DND-41 (cell line): ENCODE results near the gene DOCK8.

Experiments
- ATAC-seq: fragments of 200-7000 bp; cut with Tn5 transposase; 3 replicates; pipeline ENCODE4 v1.9.1; 2021; ENCODE audit warnings: low read depth; ENCODE audit not compliant: insufficient read depth
- DNase-seq: peaks from one replicate; pipeline ENCODE4 v3.0.0-alpha.2; 2020
- H2AFZ ChIP-seq: 2 replicates; pipeline ENCODE4 v1.6.0; 2012; ENCODE audit warnings: low read depth, low read length
- H3K27ac ChIP-seq: 2 replicates; pipeline ENCODE4 v1.5.1; 2012; ENCODE audit warnings: low read length, inconsistent platforms
- H3K27me3 ChIP-seq: fragments of 200-600 bp; sonication (generic); 2 replicates; pipeline ENCODE4 v1.6.0; 2012; ENCODE audit warnings: low read length, mild to moderate bottlenecking, inconsistent platforms; ENCODE audit not compliant: insufficient read depth, poor library complexity
- H3K36me3 ChIP-seq: 2 replicates; pipeline ENCODE4 v1.5.1; 2012; ENCODE audit warnings: low read length, inconsistent platforms; ENCODE audit not compliant: insufficient read depth
- H3K4me1 ChIP-seq: 2 replicates; pipeline ENCODE4 v1.5.1; 2012; ENCODE audit warnings: mild to moderate bottlenecking, low read length; ENCODE audit not compliant: insufficient read depth
- H3K4me2 ChIP-seq: 2 replicates; pipeline ENCODE4 v1.6.0; 2012; ENCODE audit warnings: mild to moderate bottlenecking, moderate library complexity, low read length, inconsistent platforms; ENCODE audit not compliant: insufficient read depth
- H3K4me3 ChIP-seq, 2 experiments: fragments of 200-600 bp in 1 of 2; shearing (Covaris generic) in 1 of 2; 2 replicates each; pipeline ENCODE4 v1.5.1; 2012 to 2016; ENCODE audit warnings: inconsistent platforms in 2 of 2, low read length in 2 of 2, mild to moderate bottlenecking in 2 of 2, low read depth in 1 of 2, moderate library complexity in 1 of 2
- H3K79me2 ChIP-seq: 2 replicates; pipeline ENCODE4 v1.6.0; 2012; ENCODE audit warnings: low read length, inconsistent platforms; ENCODE audit not compliant: insufficient read depth
- H3K9ac ChIP-seq: 2 replicates; pipeline ENCODE4 v1.6.0; 2012; ENCODE audit warnings: low read depth, mild to moderate bottlenecking, inconsistent platforms, low read length, moderate library complexity
- H3K9me3 ChIP-seq: 2 replicates; pipeline ENCODE4 v1.5.1; 2012; ENCODE audit warnings: low read length, moderate library complexity, mild to moderate bottlenecking, inconsistent platforms; ENCODE audit not compliant: insufficient read depth, severe bottlenecking
- H4K20me1 ChIP-seq: 2 replicates; pipeline ENCODE4 v1.6.0; 2012; ENCODE audit warnings: low read length; ENCODE audit not compliant: insufficient read depth
- EZH2 ChIP-seq: IDR thresholded peaks from 3 replicates; pipeline ENCODE4 v1.6.1; 2012; ENCODE audit warnings: borderline replicate concordance, low read depth, mild to moderate bottlenecking, moderate library complexity, low read length, inconsistent platforms; ENCODE audit not compliant: severe bottlenecking
- TF ChIP-seq, protein P1 (sequence below): IDR thresholded peaks from 2 replicates; pipeline ENCODE4 v1.5.1; 2012; ENCODE audit warnings: borderline replicate concordance, low read length, moderate library complexity, mild to moderate bottlenecking; ENCODE audit not compliant: poor library complexity, severe bottlenecking; ENCODE audit errors: extremely low read depth

DOCK8 gene

DNA sequence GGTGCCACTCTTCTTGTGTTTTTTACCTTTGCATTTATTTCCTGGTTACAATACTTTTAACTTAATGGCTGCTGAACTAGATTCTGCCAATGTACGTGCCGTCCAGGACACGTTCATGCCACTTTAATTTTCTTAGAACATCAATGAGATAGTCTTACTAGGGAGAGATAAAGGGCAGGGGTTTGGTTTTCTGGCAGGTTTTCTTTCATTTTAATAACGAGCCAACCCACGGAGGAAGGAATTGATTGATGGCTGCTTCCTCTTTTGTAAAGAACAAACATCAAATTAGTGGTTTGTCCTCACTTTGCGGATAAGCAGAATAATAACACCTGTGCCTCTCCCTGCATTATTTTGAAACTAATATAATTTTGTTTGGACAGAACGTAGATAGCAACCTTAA is 135.7 kb downstream of the DOCK8 start:
- H3K4me1 ChIP-seq: no peaks in the 10 kb centered on the region
- no peak overlapping the region for H3K9ac ChIP-seq
- no peak for TF ChIP-seq EZH2
- TF ChIP-seq, protein P1, sequence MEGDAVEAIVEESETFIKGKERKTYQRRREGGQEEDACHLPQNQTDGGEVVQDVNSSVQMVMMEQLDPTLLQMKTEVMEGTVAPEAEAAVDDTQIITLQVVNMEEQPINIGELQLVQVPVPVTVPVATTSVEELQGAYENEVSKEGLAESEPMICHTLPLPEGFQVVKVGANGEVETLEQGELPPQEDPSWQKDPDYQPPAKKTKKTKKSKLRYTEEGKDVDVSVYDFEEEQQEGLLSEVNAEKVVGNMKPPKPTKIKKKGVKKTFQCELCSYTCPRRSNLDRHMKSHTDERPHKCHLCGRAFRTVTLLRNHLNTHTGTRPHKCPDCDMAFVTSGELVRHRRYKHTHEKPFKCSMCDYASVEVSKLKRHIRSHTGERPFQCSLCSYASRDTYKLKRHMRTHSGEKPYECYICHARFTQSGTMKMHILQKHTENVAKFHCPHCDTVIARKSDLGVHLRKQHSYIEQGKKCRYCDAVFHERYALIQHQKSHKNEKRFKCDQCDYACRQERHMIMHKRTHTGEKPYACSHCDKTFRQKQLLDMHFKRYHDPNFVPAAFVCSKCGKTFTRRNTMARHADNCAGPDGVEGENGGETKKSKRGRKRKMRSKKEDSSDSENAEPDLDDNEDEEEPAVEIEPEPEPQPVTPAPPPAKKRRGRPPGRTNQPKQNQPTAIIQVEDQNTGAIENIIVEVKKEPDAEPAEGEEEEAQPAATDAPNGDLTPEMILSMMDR: no peak

GRCh38 chr9:351916-352315 is 137.3 kb downstream of the DOCK8 start:
- no peak overlapping the region for H3K27ac ChIP-seq
- no peak overlapping the region for H2AFZ ChIP-seq
- DNase-seq (no peak), ATAC-seq (no peak)
- H3K4me1 ChIP-seq: no peaks in the 10 kb centered on the region
- TF ChIP-seq, protein P1: no peak
- TF ChIP-seq EZH2: no peak
- H3K9me3 ChIP-seq: no peaks in the 10 kb centered on the region
- H3K79me2 ChIP-seq: no peaks in the 10 kb centered on the region
- no peaks in the 10 kb centered on the region; the same call in 1 of the 2 replicates for H4K20me1 ChIP-seq
- no peak overlapping the region for H3K4me2 ChIP-seq
- H3K36me3 ChIP-seq: peaks cover 76% of the 10 kb centered on the region
- no peak overlapping the region for H3K4me3 ChIP-seq
- H3K27me3 ChIP-seq: no peaks in the 10 kb centered on the region
- no peak overlapping the region for H3K9ac ChIP-seq

More for the DNA sequence above, 135.7 kb downstream of the DOCK8 start:
- Histone ChIP-seq H3K9me3 (no peaks in the 10 kb centered on the region), H4K20me1 (no peaks in the 10 kb centered on the region; the same call in 1 of the 2 replicates), H3K27ac (no peak overlapping the region), H3K36me3 (peaks cover 85% of the 10 kb centered on the region), H2AFZ (no peak overlapping the region), H3K27me3 (no peaks in the 10 kb centered on the region), H3K79me2 (no peaks in the 10 kb centered on the region), H3K4me2 (no peak overlapping the region), H3K4me3 (no peak overlapping the region)
- DNase-seq (no peak), ATAC-seq (no peak)

DNA sequence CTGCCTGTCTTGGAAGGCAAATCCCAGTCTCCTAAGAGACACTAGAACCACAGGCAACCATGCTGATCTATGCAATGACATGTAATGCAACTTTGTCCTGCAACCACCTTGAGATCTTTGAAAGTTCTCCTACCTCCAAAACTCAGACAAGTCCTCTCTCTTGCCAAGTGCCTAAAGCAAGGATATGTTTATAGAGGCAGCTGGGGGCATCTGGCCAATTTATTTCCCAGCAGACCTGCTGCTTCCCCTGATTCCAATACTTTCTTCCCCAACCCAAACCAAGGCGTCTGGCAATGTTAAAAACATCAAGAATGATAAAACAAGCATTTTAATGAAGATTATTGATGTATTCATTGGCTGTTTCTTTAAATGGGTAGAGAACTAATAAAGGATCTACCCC is 138.4 kb downstream of the DOCK8 start:
- Histone ChIP-seq H3K79me2 (no peaks in the 10 kb centered on the region), H3K9me3 (no peaks in the 10 kb centered on the region), H2AFZ (no peak overlapping the region), H3K4me2 (no peak overlapping the region), H3K36me3 (peaks cover 75% of the 10 kb centered on the region), H3K4me3 (no peak overlapping the region), H3K27ac (no peak overlapping the region), H4K20me1 (no peaks in the 10 kb centered on the region; the same call in 1 of the 2 replicates), H3K9ac (no peak overlapping the region), H3K4me1 (no peaks in the 10 kb centered on the region), H3K27me3 (no peaks in the 10 kb centered on the region)
- DNase-seq: no peak
- no peak for ATAC-seq
- no peak for TF ChIP-seq EZH2
- TF ChIP-seq, protein P1: no peak

DNA sequence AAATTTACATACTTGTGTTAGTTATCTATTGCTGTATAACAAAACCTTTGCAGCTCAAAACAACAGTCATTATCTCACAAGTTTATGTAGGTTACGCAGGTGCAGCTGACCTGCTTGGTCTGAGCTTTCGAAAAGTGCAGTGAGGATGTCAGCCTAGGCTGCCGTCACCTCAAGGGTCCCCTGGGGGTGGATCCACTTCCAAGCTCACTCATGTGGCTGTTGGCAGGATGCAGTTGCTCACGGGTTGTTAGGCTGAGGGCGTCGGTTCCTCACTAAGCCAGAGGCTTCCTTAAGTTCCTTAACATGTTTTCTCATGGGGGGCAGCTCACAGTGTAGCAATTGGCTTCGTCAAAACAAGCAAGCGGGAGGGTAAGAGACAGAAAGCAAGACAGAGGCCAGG is 139.8 kb downstream of the DOCK8 start:
- no peaks in the 10 kb centered on the region for H3K9me3 ChIP-seq
- no peak overlapping the region for H2AFZ ChIP-seq
- TF ChIP-seq, protein P1: no peak
- no peak for TF ChIP-seq EZH2
- H3K4me2 ChIP-seq: no peak overlapping the region
- H4K20me1 ChIP-seq: no peaks in the 10 kb centered on the region; the same call in 1 of the 2 replicates
- DNase-seq (no peak), ATAC-seq (no peak)
- H3K36me3 ChIP-seq: peaks cover 70% of the 10 kb centered on the region
- H3K4me3 ChIP-seq: no peak overlapping the region
- no peaks in the 10 kb centered on the region for H3K4me1 ChIP-seq
- H3K27me3 ChIP-seq: no peaks in the 10 kb centered on the region
- no peak overlapping the region for H3K9ac ChIP-seq
- no peak overlapping the region for H3K27ac ChIP-seq
- H3K79me2 ChIP-seq: no peaks in the 10 kb centered on the region
